ENCODE measurements around the gene AVEN.
A peak's percentile ranks its signal among the peaks of the same experiment; 100 is the strongest.
"Not testable (repeated sequence)": the region's sequence is repeated elsewhere in the genome, so short reads cannot be mapped to it uniquely, and the experiment has no call there.

The AVEN gene

GRCh38 chr15:34059476-34059875 lies 20.5 kb upstream of the AVEN start:
- H3K27ac ChIP-seq (ENCODE audit: low read depth, low read length) = no peak overlapping the region

GRCh38 chr15:34056911-34057310 lies 17.9 kb upstream of the AVEN start:
- H3K4me3 ChIP-seq (ENCODE audit: low read depth, low read length) = no peak overlapping the region
- H3K36me3 ChIP-seq (ENCODE audit: insufficient read depth, low read length) = no peaks in the 10 kb centered on the region
- peak overlapping the region; percentile 81 for H3K27ac ChIP-seq (ENCODE audit: low read depth, low read length)
- no peak overlapping the region for H2AFZ ChIP-seq (ENCODE audit: low read length, unreplicated experiment)
- H3K4me1 ChIP-seq (ENCODE audit: control insufficient read depth, insufficient read depth, low read length, unreplicated experiment) = peaks cover 13% of the 10 kb centered on the region
- no peaks in the 10 kb centered on the region for H3K79me2 ChIP-seq (ENCODE audit: control insufficient read depth, insufficient read depth, low read length, unreplicated experiment)
- no peaks in the 10 kb centered on the region for H3K27me3 ChIP-seq (ENCODE audit: insufficient read depth, low read length)

More at GRCh38 chr15:34059476-34059875, 20.5 kb upstream of the AVEN start:
- H3K79me2 ChIP-seq (ENCODE audit: control insufficient read depth, insufficient read depth, low read length, unreplicated experiment) = no peaks in the 10 kb centered on the region
- H3K4me3 ChIP-seq (ENCODE audit: low read depth, low read length) = no peak overlapping the region
- H2AFZ ChIP-seq (ENCODE audit: low read length, unreplicated experiment) = no peak overlapping the region
- no peaks in the 10 kb centered on the region for H3K36me3 ChIP-seq (ENCODE audit: insufficient read depth, low read length)
- H3K4me1 ChIP-seq (ENCODE audit: control insufficient read depth, insufficient read depth, low read length, unreplicated experiment) = peaks cover 13% of the 10 kb centered on the region
- no peaks in the 10 kb centered on the region for H3K27me3 ChIP-seq (ENCODE audit: insufficient read depth, low read length)

- H3K27me3 ChIP-seq (ENCODE audit: insufficient read depth, low read length) = no peaks in the 10 kb centered on the region
- H3K4me1 ChIP-seq (ENCODE audit: control insufficient read depth, insufficient read depth, low read length, unreplicated experiment) = peaks cover 13% of the 10 kb centered on the region
- peak overlapping the region; percentile 81 for H3K27ac ChIP-seq (ENCODE audit: low read depth, low read length)
- H2AFZ ChIP-seq (ENCODE audit: low read length, unreplicated experiment) = peak overlapping the region; percentile 70
- no peaks in the 10 kb centered on the region for H3K36me3 ChIP-seq (ENCODE audit: insufficient read depth, low read length)
- peak overlapping the region; percentile 44; the same call in 1 of the 2 replicates for H3K4me3 ChIP-seq (ENCODE audit: low read depth, low read length)
- no peaks in the 10 kb centered on the region for H3K79me2 ChIP-seq (ENCODE audit: control insufficient read depth, insufficient read depth, low read length, unreplicated experiment)
These were observed 17.0 kb upstream of the AVEN start for GRCh38 chr15:34055868-34056595.

- H3K79me2 ChIP-seq (ENCODE audit: control insufficient read depth, insufficient read depth, low read length, unreplicated experiment) = no peaks in the 10 kb centered on the region
- H3K27ac ChIP-seq (ENCODE audit: low read depth, low read length) = no peak overlapping the region
- H3K36me3 ChIP-seq (ENCODE audit: insufficient read depth, low read length) = no peaks in the 10 kb centered on the region
- H3K4me3 ChIP-seq (ENCODE audit: low read depth, low read length) = no peak overlapping the region
- no peak overlapping the region for H2AFZ ChIP-seq (ENCODE audit: low read length, unreplicated experiment)
- no peaks in the 10 kb centered on the region for H3K27me3 ChIP-seq (ENCODE audit: insufficient read depth, low read length)
- peaks cover 18% of the 10 kb centered on the region for H3K4me1 ChIP-seq (ENCODE audit: control insufficient read depth, insufficient read depth, low read length, unreplicated experiment)
These were observed 15.2 kb upstream of the AVEN start for GRCh38 chr15:34054081-34054707.

GRCh38 chr15:34050385-34050784 lies 11.4 kb upstream of the AVEN start:
- H3K27me3 ChIP-seq (ENCODE audit: insufficient read depth, low read length); H3K27ac ChIP-seq (ENCODE audit: low read depth, low read length); H3K79me2 ChIP-seq (ENCODE audit: control insufficient read depth, insufficient read depth, low read length, unreplicated experiment); H3K4me3 ChIP-seq (ENCODE audit: low read depth, low read length); H2AFZ ChIP-seq (ENCODE audit: low read length, unreplicated experiment); H3K36me3 ChIP-seq (ENCODE audit: insufficient read depth, low read length): not testable (repeated sequence)
- peaks cover 28% of the 10 kb centered on the region for H3K4me1 ChIP-seq (ENCODE audit: control insufficient read depth, insufficient read depth, low read length, unreplicated experiment)

- H3K27me3 ChIP-seq (ENCODE audit: insufficient read depth, low read length) = no peaks in the 10 kb centered on the region
- 0 out of 2 replicates have a peak overlapping the region, but pooled peaks have one; percentile 26 for H3K4me3 ChIP-seq (ENCODE audit: low read depth, low read length)
- H3K79me2 ChIP-seq (ENCODE audit: control insufficient read depth, insufficient read depth, low read length, unreplicated experiment) = no peaks in the 10 kb centered on the region
- H2AFZ ChIP-seq (ENCODE audit: low read length, unreplicated experiment) = no peak overlapping the region
- H3K4me1 ChIP-seq (ENCODE audit: control insufficient read depth, insufficient read depth, low read length, unreplicated experiment) = peaks cover 28% of the 10 kb centered on the region
- peak overlapping the region; percentile 89 for H3K27ac ChIP-seq (ENCODE audit: low read depth, low read length)
- no peaks in the 10 kb centered on the region for H3K36me3 ChIP-seq (ENCODE audit: insufficient read depth, low read length)
These were observed 10.1 kb upstream of the AVEN start for GRCh38 chr15:34049112-34049511.

- Histone ChIP-seq H2AFZ (ENCODE audit: low read length, unreplicated experiment) (peak overlapping the region; percentile 31), H3K27me3 (ENCODE audit: insufficient read depth, low read length) (no peaks in the 10 kb centered on the region), H3K27ac (ENCODE audit: low read depth, low read length) (peak overlapping the region; percentile 89), H3K4me3 (ENCODE audit: low read depth, low read length) (peak overlapping the region; percentile 43; the same call in 1 of the 2 replicates), H3K36me3 (ENCODE audit: insufficient read depth, low read length) (no peaks in the 10 kb centered on the region), H3K4me1 (ENCODE audit: control insufficient read depth, insufficient read depth, low read length, unreplicated experiment) (peaks cover 32% of the 10 kb centered on the region), H3K79me2 (ENCODE audit: control insufficient read depth, insufficient read depth, low read length, unreplicated experiment) (no peaks in the 10 kb centered on the region)
These were observed 9.1 kb upstream of the AVEN start for GRCh38 chr15:34047893-34048775.

GRCh38 chr15:34046471-34047145 lies 7.6 kb upstream of the AVEN start:
- H3K27me3 ChIP-seq (ENCODE audit: insufficient read depth, low read length) = no peaks in the 10 kb centered on the region
- H3K79me2 ChIP-seq (ENCODE audit: control insufficient read depth, insufficient read depth, low read length, unreplicated experiment) = no peaks in the 10 kb centered on the region
- no peaks in the 10 kb centered on the region for H3K36me3 ChIP-seq (ENCODE audit: insufficient read depth, low read length)
- H2AFZ ChIP-seq (ENCODE audit: low read length, unreplicated experiment) = no peak overlapping the region
- no peak overlapping the region for H3K27ac ChIP-seq (ENCODE audit: low read depth, low read length)
- peaks cover 32% of the 10 kb centered on the region for H3K4me1 ChIP-seq (ENCODE audit: control insufficient read depth, insufficient read depth, low read length, unreplicated experiment)
- H3K4me3 ChIP-seq (ENCODE audit: low read depth, low read length) = no peak overlapping the region

- Histone ChIP-seq H2AFZ (ENCODE audit: low read length, unreplicated experiment) (no peak overlapping the region), H3K27ac (ENCODE audit: low read depth, low read length) (no peak overlapping the region), H3K4me3 (ENCODE audit: low read depth, low read length) (no peak overlapping the region), H3K36me3 (ENCODE audit: insufficient read depth, low read length) (no peaks in the 10 kb centered on the region), H3K79me2 (ENCODE audit: control insufficient read depth, insufficient read depth, low read length, unreplicated experiment) (peaks cover 6% of the 10 kb centered on the region), H3K27me3 (ENCODE audit: insufficient read depth, low read length) (no peaks in the 10 kb centered on the region), H3K4me1 (ENCODE audit: control insufficient read depth, insufficient read depth, low read length, unreplicated experiment) (peaks cover 32% of the 10 kb centered on the region)
These were observed 4.8 kb upstream of the AVEN start for GRCh38 chr15:34043813-34044212.

- Histone ChIP-seq H3K36me3 (ENCODE audit: insufficient read depth, low read length) (no peaks in the 10 kb centered on the region), H3K27me3 (ENCODE audit: insufficient read depth, low read length) (no peaks in the 10 kb centered on the region), H2AFZ (ENCODE audit: low read length, unreplicated experiment) (no peak overlapping the region), H3K4me1 (ENCODE audit: control insufficient read depth, insufficient read depth, low read length, unreplicated experiment) (peaks cover 28% of the 10 kb centered on the region), H3K4me3 (ENCODE audit: low read depth, low read length) (no peak overlapping the region), H3K27ac (ENCODE audit: low read depth, low read length) (no peak overlapping the region), H3K79me2 (ENCODE audit: control insufficient read depth, insufficient read depth, low read length, unreplicated experiment) (peaks cover 6% of the 10 kb centered on the region)
These were observed 4.4 kb upstream of the AVEN start for GRCh38 chr15:34043391-34043790.

Measured in ACC112 (cell line).